ENCODE measurements around the gene ERFE. TPM values are rescaled to one million over a fixed set of nuclear protein-coding genes. Genes with fewer than 3 reads are reported as not detected.

The ERFE gene
- total and polyA plus RNA-seq, 9 of the 15 experiments (the other 6 are each of a cell fraction or from before 2014, with no cell fraction given): 0.55 to 8.2 (median 3.7) TPM

GRCh38 chr2:238148981-238149380 lies 9.8 kb upstream of the ERFE start:
- Histone ChIP-seq H3K9me3 (replicated peaks; ENCODE audit: control insufficient read depth, insufficient read depth, low read depth, low read length) (no peaks in the 10 kb centered on the region), H3K9me1 (ENCODE audit: control insufficient read depth, insufficient read depth, low read length) (no peaks in the 10 kb centered on the region), H3K79me2 (ENCODE audit: control insufficient read depth, insufficient read depth, low read length) (no peaks in the 10 kb centered on the region), H2AFZ (ENCODE audit: low read depth, low read length) (no peak overlapping the region), H3K9ac (ENCODE audit: insufficient read depth in 1 of 2, low read depth in 2 of 2, low read length in 2 of 2) (no peak overlapping the region), H3K4me1 (replicated peaks in 1 of 2; ENCODE audit: control insufficient read depth in 2 of 2, insufficient read depth in 2 of 2, low read length in 2 of 2) (peaks cover 0 to 45% of the 10 kb centered on the region in 2 experiments; a peak in 4 of 5 replicates), H3K27me3 (ENCODE audit: control insufficient read depth in 2 of 2, insufficient read depth in 2 of 2, low read length in 2 of 2) (no peaks in the 10 kb centered on the region), H3K36me3 (ENCODE audit: control insufficient read depth, insufficient read depth, low read length) (no peaks in the 10 kb centered on the region), H3K4me3 (no peak overlapping the region), H3K4me2 (ENCODE audit: insufficient read depth, low read length) (no peak overlapping the region), H4K20me1 (replicated peaks; ENCODE audit: control insufficient read depth, insufficient read depth, low read length) (no peaks in the 10 kb centered on the region), H3K27ac (ENCODE audit: extremely low read depth, low read depth, low read length) (no peak overlapping the region)
- DNase-seq (ENCODE audit: extremely low read depth in 1 of 4, low spot score in 3 of 4) (no peak), FAIRE-seq (no peak), ATAC-seq (no peak)
- 84% methylated on average over 8 of the region's 15 CpGs for WGBS (ENCODE audit: insufficient coverage, low coverage, missing lambda C conversion rate)
- POLR2A ChIA-PET: no interaction called here
- CTCF ChIA-PET (ENCODE audit: low intra/inter-chr PET ratio): no interaction called here
- in situ Hi-C loops (cut with MboI): no loop called here
- TF ChIP-seq NR2C2 (CRISPR knock-in tag; IDR thresholded peaks at IDR 0.05) (no peak), NR2C2 (tag; IDR thresholded peaks at IDR 0.05) (no peak), ZNF12 (CRISPR knock-in tag; IDR thresholded peaks at IDR 0.05) (no peak), SMARCB1 (IDR thresholded peaks at IDR 0.05; ENCODE audit: insufficient read length, low read depth) (no peak), TRIM28 (IDR thresholded peaks at IDR 0.05) (no peak), GTF3C2 (IDR thresholded peaks at IDR 0.05; ENCODE audit: borderline replicate concordance, extremely low read depth, insufficient read length) (no peak), ZNF197 (CRISPR knock-in tag; IDR thresholded peaks at IDR 0.05; ENCODE audit: low read depth) (no peak), HDAC2 (IDR thresholded peaks at IDR 0.05) (no peak), SMAD1 (IDR thresholded peaks at IDR 0.05; ENCODE audit: low read depth, low read length, partially characterized antibody) (no peak), SRSF7 (optimal IDR thresholded peaks at IDR 0.05; ENCODE audit: low read depth, low read length) (no peak), POLR2AphosphoS2 (IDR thresholded peaks at IDR 0.05; ENCODE audit: low read length) (no peak), ZNF263 (CRISPR knock-in tag; IDR thresholded peaks at IDR 0.05; ENCODE audit: borderline replicate concordance) (no peak), NONO (IDR thresholded peaks at IDR 0.05; ENCODE audit: low read depth in 2 of 2, low read length in 1 of 2) (no peak), THRAP3 (IDR thresholded peaks at IDR 0.05; ENCODE audit: borderline replicate concordance) (no peak), ZNF518B (CRISPR knock-in tag; IDR thresholded peaks at IDR 0.05) (no peak)
- BruUV-seq (replicated peaks): no TSS peak
- intact Hi-C loops (cut with micrococcal nuclease): no loop called here

All from K562 (cell line).